K562 (cell line): ENCODE measurements around the gene SMC3.

ENCODE experiments used
- BHLHE40 ChIP-seq: IDR thresholded peaks from 2 replicates; pipeline ENCODE4 v1.6.1; 2011; ENCODE audit warnings: low read length, improper control_type of control experiment
- ETV6 ChIP-seq, 3 experiments: fragments of 150-350 bp in 1 of 3; sonication (generic) in 1 of 3; formaldehyde crosslinking in 1 of 3; IDR thresholded peaks; 2 replicates each; pipeline versions ENCODE4 v1.6.1 to v1.8.0; 2014 to 2022; ENCODE audit warnings: borderline replicate concordance in 2 of 3, low read depth in 2 of 3, antibody characterized with exemption in 1 of 3, low read length in 1 of 3, mild to moderate bottlenecking in 1 of 3, missing genetic modification reagents in 1 of 3
- JUNB ChIP-seq: fragments of 450-650 bp; formaldehyde crosslinking; conservative IDR thresholded peaks from 2 replicates; pipeline ENCODE4 v1.4.0; 2020; ENCODE audit warnings: mild to moderate bottlenecking
- NRF1 ChIP-seq, 2 experiments: fragments of 450-650 bp; IDR thresholded peaks in 1 of 2; conservative IDR thresholded peaks in 1 of 2; 2 replicates each; pipeline ENCODE4 v1.6.1; 2014; ENCODE audit warnings: mild to moderate bottlenecking in 2 of 2
- POLR2AphosphoS5 ChIP-seq: IDR thresholded peaks from 2 replicates; pipeline ENCODE4 v1.6.1; 2011; ENCODE audit warnings: mild to moderate bottlenecking, low read depth, low read length, moderate library complexity; ENCODE audit not compliant: control insufficient read depth, insufficient read depth
- RUNX1 ChIP-seq: sonication (generic); IDR thresholded peaks from 2 replicates; pipeline ENCODE4 v1.6.1; 2016; ENCODE audit warnings: antibody characterized with exemption, low read depth
- SIN3A ChIP-seq, 2 experiments: fragments of 150-350 bp in 1 of 2; IDR thresholded peaks; 2 replicates each; pipeline ENCODE4 v1.6.1; 2011 to 2016; ENCODE audit warnings: borderline replicate concordance in 2 of 2, low read depth in 2 of 2, low read length in 2 of 2, mild to moderate bottlenecking in 2 of 2, moderate library complexity in 2 of 2; ENCODE audit not compliant: control insufficient read depth in 1 of 2
- ZNF224 ChIP-seq: sonication (generic); formaldehyde crosslinking; IDR thresholded peaks from 2 replicates; pipeline ENCODE4 v1.8.0; 2022; ENCODE audit warnings: mild to moderate bottlenecking, missing genetic modification reagents
- ZNF274 ChIP-seq: IDR thresholded peaks from 2 replicates; pipeline ENCODE4 v1.6.1; 2011; ENCODE audit warnings: low read depth, mild to moderate bottlenecking, low read length, moderate library complexity, borderline replicate concordance
- ZNF408 ChIP-seq: fragments of 250-450 bp; sonication (Bioruptor Pico); IDR thresholded peaks from 2 replicates; pipeline ENCODE4 v1.4.0; 2020; ENCODE audit warnings: low read depth, mild to moderate bottlenecking, moderate library complexity
- TF ChIP-seq, protein P1 (sequence below), 3 experiments: IDR thresholded peaks in 2 of 3; conservative IDR thresholded peaks in 1 of 3; 2 replicates each; pipeline ENCODE4 v1.5.1; 2011 to 2012; ENCODE audit warnings: low read length in 3 of 3, mild to moderate bottlenecking in 3 of 3, control low read depth in 2 of 3, improper control_type of control experiment in 1 of 3, inconsistent platforms in 1 of 3, low read depth in 1 of 3, mixed read lengths in 1 of 3, moderate library complexity in 1 of 3; ENCODE audit not compliant: insufficient read depth in 2 of 3

DNA sequence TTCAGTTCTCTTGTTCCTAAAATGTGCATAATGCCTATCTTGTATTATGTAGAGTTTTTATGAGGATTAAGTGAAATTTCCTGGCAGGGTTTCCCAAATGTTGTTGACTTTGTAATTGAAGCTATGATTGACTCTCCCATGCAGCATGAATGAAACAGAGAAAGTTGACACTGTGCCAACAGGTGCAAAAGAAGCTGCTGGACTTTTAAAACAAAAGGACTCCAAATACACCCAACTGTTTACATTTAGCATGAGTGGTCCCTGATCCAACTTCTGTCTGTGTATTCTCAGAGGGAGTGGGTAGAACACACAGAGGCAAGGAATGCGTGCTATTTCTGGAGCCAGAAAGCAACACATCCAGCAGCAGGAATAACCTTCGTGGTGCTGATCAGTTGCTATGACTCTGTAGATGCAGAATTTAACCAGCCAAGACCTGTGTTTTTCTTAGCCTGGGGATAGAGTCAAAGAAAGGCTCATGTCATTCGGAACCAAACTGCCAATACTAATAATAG, 62.2 kb downstream of the SMC3 start:
- no peak for TF ChIP-seq JUNB (CRISPR knock-in tag)
- no peak for TF ChIP-seq ETV6 (IDR thresholded peaks at IDR 0.05; ENCODE audit: borderline replicate concordance in 1 of 2, low read depth in 2 of 2, low read length in 1 of 2)
- no peak for TF ChIP-seq ETV6 (CRISPR knock-in tag; IDR thresholded peaks at IDR 0.05; ENCODE audit: borderline replicate concordance)
- TF ChIP-seq RUNX1: no peak
- no peak for TF ChIP-seq ZNF274
- no peak for TF ChIP-seq BHLHE40
- TF ChIP-seq POLR2AphosphoS5: no peak
- TF ChIP-seq ZNF408 (CRISPR knock-in tag): no peak
- TF ChIP-seq NRF1 (conservative IDR thresholded peaks at IDR 0.05 in 1 of 2, IDR thresholded peaks at IDR 0.05 in 1 of 2): no peak
- TF ChIP-seq, protein P1, sequence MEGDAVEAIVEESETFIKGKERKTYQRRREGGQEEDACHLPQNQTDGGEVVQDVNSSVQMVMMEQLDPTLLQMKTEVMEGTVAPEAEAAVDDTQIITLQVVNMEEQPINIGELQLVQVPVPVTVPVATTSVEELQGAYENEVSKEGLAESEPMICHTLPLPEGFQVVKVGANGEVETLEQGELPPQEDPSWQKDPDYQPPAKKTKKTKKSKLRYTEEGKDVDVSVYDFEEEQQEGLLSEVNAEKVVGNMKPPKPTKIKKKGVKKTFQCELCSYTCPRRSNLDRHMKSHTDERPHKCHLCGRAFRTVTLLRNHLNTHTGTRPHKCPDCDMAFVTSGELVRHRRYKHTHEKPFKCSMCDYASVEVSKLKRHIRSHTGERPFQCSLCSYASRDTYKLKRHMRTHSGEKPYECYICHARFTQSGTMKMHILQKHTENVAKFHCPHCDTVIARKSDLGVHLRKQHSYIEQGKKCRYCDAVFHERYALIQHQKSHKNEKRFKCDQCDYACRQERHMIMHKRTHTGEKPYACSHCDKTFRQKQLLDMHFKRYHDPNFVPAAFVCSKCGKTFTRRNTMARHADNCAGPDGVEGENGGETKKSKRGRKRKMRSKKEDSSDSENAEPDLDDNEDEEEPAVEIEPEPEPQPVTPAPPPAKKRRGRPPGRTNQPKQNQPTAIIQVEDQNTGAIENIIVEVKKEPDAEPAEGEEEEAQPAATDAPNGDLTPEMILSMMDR (IDR thresholded peaks at IDR 0.05 in 2 of 3, conservative IDR thresholded peaks at IDR 0.05 in 1 of 3; ENCODE audit: insufficient read depth in 2 of 3, low read depth in 1 of 3, low read length in 3 of 3): no peak
- TF ChIP-seq SIN3A (IDR thresholded peaks at IDR 0.05; ENCODE audit: borderline replicate concordance in 2 of 2, control insufficient read depth in 1 of 2, low read depth in 2 of 2, low read length in 2 of 2): no peak
- TF ChIP-seq ZNF224 (CRISPR knock-in tag): no peak
